Urothelium cell line (cell line): ENCODE data around the gene SPIRE2.
A peak's percentile ranks its signal among the peaks of the same experiment; 100 is the strongest.
"Not testable (repeated sequence)": the region's sequence is repeated elsewhere in the genome, so short reads cannot be mapped to it uniquely, and the experiment has no call there.

ENCODE experiments used
- DNase-seq: peaks from one replicate; pipeline ENCODE4 v3.0.0; 2011; ENCODE audit warnings: low spot score, mixed read lengths
- FAIRE-seq: peaks from 2 replicates; lab custom pipeline; 2011; peaks lifted over from hg19 to GRCh38; lab: Jason Lieb, UNC

SPIRE2 gene

GRCh38 chr16:89828199-89828869 lies at the start of gene SPIRE2:
SPIRE2 (plus strand) TSS chr16:89828475; CDS start chr16:89828551, 76 bp downstream.
- DNase-seq (peak; percentile 85), FAIRE-seq (no peak)

DNA sequence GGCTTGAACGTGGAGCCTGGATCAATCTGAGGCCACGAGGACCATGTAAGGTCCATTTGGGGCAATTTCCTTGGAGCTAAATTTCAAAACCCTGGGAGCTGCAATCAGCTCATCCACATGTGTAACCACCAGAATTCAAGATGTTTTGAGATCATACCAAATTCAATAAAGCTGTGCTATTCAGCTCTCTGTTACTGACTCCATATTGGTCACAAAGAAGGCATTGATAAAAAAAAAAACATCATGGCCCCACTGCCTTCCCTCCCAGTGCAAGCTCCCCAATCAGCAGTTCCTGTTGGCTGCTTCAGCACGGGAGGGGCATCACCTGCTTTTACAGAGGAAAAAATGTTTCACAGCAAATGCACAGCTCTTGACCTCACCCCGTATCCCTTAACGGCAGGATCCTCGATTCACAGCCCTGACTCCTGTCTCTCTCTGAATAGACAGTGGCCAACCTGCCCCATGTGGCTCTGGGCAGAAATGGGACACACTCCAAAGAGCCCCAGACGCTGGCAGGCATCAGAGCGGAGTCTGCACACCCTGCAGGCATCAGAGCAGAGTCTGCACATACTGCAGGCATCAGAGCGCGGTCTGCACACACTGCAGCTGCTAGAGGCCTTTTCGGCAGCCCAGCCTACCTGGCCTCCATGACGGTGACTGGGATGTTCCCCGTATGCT lies 48.9 kb upstream of the SPIRE2 start:
- DNase-seq, result no peak

GRCh38 chr16:89779909-89780305 lies 48.4 kb upstream of the SPIRE2 start:
- DNase-seq (no peak), FAIRE-seq (no peak)

More for the DNA sequence above, 48.9 kb upstream of the SPIRE2 start:
- no peak for FAIRE-seq

DNA sequence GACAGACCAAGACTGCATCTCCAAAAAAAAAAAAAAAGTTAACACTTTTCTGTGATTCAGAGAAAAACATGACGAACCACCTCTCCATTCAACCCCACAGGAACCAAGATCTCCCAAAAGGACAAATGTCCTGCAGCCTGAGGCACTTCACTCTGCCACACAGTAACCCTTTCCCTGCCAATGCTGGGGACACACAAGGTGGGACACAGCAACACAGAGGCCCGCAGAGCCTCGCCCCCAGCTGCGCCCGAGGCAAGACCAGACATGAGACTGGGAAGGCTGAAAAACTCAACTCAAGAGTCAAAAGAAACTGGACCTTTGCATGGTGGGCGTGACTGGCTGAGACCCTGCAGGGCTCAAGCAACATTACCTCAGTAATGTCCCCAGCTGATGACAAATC lies 45.8 kb upstream of the SPIRE2 start:
- FAIRE-seq, result no peak

DNA sequence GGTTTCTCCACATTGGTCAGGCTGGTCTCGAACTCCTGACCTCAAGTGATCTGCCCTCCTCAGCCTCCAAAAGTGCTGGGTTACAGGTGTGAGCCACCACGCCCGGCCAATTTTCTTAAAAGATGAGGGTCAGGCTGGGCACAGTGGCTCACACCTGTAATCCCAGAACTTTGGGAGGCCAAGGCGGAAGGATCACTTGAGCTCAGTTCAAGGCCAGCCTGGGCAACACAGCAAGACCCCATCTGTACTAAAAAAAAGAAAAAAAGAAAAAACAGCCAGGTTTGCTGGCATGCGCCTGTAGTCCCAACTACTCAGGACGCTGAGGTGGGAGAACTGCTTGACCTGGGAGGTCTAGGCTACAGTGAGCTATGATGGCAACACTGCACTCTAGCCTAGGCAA lies 44.3 kb upstream of the SPIRE2 start:
- not testable (repeated sequence) for FAIRE-seq, DNase-seq

More for the DNA sequence above, 45.8 kb upstream of the SPIRE2 start:
- DNase-seq, result no peak

GRCh38 chr16:89784406-89784805 lies 43.9 kb upstream of the SPIRE2 start:
- DNase-seq, result no peak
- no peak for FAIRE-seq

DNA sequence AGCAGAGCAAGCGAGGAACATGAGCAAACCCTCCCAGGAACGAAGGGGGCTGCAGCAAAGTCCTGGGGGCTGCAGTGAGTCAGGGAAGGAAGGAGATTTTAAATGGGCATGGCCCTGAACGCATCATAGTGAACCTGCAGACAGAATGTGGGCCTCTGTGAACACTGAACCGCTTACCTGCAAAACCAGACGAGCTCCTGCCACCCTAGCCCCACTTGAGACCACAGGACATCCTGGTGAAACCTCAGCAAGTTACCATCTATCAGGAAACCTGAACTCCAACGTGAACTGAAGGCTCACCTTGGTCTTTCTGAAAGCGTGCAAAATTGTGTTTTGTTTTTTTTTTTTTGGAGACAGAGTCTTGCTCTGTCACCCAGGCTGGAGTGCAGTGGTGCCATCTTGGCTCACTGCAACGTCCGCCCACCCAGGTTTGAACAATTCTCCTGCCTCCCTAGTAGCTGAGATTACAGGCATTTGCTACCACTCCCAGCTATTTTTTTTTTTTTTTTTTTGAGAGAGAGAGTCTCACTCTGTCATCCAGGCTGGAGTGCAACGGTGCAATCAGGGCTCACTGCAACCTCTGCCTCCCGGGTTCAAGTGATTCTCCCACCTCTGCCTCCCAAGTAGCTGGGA lies 42.6 kb upstream of the SPIRE2 start:
- no peak for FAIRE-seq
- no peak for DNase-seq

DNA sequence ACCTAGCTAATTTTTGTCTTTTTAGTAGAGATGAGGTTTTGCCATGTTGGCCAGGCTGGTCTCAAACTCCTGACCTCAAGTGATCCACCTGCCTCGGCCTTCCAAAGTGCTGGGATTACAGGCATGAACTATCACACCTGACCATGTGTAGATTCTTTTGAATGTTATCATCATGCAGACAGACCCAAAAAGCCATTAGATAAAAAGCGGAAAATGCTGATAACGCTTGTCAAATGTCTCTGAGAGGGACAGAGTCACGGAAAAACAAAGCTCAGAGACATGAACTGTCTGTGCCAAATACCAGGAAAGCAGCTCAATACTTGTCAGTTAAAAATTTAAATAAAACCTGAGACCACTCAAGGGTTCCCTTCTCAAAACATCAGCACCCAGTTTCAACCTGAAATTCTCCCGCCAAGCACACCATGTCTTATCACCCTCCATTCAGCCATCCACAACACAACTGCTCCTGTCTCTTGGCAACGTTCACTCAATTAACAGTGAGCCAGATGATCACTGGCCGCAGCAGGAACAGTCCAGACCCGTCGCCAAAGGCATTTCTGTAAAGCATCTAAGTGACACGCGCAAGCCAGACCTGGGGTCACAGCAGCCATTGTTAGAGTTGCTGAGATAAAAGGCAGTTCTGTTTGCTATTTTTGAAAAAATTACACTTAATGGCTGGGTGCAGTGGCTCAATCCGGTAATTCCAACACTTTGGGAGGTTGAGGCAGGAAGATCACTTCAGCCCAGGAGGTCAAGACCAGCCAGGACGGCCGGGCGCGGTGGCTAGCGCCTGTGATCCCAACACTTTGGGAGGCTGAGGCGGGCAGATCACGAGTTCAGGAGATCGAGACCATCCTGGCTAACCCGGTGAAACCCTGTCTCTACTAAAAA lies 41.6 kb upstream of the SPIRE2 start:
- no peak for FAIRE-seq

DNA sequence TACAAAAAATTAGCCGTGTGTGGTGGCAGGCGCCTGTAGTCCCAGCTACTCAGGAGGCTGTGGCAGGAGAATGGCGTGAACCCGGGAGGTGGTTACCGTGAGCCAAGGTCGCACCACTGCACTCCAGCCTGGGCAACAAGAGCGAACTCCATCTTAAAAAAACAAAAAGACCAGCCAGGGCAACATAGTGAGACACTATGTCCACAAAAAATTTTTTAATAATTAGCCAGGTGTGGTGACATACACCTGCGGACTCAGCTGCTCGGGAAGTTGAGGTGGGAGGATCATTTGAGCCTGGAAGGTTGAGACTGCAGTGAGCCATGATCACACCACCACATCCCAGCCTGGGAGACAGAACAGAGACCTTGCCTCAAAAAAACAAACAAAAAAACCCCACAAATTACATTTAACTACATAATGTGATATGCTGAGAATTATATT lies 40.9 kb upstream of the SPIRE2 start:
- FAIRE-seq (no peak), DNase-seq (no peak)

More for the DNA sequence above, 41.6 kb upstream of the SPIRE2 start:
- DNase-seq, result no peak

DNA sequence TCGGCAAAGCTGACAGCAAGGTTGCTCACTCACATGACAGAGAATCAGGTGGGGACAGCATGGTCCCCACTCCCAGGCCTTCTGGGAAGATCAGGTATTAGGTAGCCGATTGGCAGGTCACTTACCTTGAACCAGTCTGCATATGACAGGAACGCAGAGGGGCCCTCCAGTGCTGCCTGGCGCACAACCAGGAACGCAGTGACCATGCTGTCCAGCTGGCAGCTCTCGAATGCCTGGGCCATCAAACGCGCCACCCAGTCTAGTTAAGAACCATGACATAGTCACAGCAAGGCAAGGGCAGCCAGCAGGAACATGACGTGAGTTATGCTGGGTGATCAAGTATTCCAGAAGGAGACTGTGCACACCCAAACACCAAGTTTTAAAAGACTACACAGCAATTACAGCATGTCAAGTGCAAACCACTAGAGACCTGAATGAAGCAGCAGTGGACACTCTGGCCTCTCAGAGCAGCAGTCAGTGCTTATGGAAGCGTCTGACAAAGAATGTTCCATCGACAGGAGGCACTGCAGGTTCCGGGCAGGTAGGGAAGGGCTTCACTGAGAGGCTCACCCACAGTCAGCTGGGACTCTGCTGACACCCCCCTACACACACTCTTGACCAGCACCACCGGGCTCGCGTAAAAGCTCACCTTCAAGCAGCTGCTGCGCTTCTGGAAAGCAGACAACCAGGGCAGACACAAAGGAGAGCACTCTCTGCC lies 36.8 kb upstream of the SPIRE2 start:
- no peak for FAIRE-seq
- no peak for DNase-seq

DNA sequence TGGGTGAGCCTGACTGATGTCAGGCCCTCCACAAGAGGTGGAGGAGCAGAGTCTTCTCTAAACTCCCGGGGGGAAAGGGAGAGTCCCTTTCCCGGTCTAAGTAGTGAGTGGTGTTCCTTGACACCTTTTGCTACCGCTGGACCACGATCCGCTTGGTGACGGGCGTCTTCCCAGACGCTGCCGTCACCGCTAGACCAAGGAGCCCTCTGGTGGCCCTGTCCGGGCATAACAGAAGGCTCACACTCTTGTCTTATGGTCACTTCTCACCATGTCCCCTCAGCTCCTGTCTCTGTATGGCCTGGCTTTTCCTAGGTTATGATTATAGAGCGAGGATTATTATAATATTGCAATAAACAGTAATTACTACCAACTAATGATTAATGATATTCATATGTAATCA lies 35.2 kb upstream of the SPIRE2 start:
- not testable (repeated sequence) for DNase-seq, FAIRE-seq

GRCh38 chr16:89793955-89794354 lies 34.3 kb upstream of the SPIRE2 start:
- DNase-seq (no peak), FAIRE-seq (no peak)

DNA sequence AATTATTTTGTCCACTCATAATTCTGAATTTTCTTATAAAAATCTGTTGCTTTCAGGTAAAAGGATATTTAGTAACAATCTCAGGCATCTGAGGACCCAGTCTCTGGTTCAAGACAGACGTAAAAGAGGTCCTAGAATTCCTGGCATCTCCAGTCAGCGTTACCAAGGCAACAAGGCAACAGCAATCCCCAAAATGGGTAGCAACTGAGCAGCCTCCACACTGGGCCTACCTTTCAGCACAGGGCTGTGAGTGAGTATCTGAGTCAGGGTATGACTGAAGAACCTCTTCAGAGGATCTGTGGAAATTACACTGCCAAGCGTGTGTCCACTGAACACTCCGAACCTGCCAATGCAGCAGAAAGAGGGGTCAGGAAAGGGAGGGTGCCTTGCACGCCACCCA lies 32.6 kb upstream of the SPIRE2 start:
- FAIRE-seq (no peak), DNase-seq (no peak)

DNA sequence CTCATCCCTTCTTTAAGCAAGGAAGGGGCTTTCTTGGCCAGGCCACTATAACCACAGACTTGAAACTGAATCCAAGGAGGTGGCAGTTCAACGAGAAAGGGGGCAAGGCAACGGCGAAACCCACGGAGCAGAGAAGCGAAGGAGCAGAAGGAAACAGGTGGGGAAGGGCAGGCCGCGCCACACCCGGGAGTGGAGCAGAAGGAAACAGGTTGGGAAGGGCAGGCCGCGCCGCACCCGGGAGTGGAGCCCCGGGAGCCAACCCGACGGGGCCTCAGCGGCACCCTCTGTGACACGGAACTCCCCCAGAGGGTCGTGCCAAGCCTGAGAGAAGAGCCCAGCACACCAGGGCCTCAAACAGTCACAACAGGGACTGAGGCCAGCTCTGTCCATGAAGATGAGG lies 32.2 kb upstream of the SPIRE2 start:
- no peak for FAIRE-seq
- no peak for DNase-seq

DNA sequence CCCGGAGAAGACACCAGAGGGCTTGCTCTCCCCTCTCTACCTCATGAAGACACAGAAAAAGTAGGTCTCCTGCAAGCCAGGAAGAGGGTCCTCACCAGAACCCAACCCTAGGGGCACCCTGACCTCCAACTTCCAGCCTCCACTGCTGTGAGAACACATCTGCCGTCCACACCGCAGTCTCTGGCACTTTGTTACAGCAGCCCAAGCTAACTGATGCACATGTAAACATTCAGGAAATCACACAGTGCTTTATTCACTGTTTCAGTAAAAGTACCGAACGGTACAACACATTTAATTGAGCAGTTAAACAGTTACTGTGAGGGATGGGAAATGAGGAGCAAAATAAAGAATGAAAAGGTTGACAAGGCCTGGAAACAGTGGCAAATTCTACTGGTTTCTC lies 30.1 kb upstream of the SPIRE2 start:
- FAIRE-seq (no peak), DNase-seq (no peak)

GRCh38 chr16:89798832-89799370 lies 29.4 kb upstream of the SPIRE2 start:
- FAIRE-seq (no peak), DNase-seq (no peak)

- FAIRE-seq (no peak), DNase-seq (no peak)
Measured at GRCh38 chr16:89801800-89802199, 26.5 kb upstream of the SPIRE2 start.

DNA sequence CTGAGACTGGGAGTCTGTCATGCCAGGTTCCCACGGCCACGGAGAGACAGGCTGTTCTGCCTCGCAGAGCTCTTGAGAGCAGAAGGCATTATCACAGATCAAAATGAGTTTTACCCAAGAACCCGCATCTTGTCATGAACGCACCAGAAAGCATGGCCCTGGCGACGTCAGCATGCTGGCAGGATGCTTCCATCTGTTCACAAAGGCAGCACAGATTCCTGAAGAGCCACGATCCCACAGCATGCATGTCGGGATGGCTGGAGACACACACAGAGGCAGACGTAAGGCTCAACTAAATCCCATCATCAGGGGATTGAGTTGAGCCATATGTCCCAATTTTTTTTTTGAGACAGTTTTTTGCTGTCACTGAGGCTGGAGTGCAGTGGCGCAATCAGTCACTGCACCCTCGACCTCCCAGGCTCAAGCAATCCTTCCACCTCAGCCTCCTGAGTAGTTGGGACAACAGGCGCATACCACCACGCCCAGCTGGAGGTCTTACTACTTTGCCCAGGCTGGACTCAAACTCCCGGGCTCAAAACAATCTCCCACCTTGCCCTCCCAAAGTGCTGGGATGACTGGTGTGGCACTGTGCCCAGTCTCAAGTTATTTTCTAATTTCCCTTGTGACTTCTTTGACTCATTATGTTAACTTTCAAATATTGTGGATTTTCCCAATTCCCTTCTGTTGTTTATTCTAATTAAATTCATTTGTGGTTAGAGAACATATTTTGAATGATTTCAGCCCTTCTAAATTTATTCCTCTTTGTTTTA lies 23.0 kb upstream of the SPIRE2 start:
- no peak for FAIRE-seq

DNA sequence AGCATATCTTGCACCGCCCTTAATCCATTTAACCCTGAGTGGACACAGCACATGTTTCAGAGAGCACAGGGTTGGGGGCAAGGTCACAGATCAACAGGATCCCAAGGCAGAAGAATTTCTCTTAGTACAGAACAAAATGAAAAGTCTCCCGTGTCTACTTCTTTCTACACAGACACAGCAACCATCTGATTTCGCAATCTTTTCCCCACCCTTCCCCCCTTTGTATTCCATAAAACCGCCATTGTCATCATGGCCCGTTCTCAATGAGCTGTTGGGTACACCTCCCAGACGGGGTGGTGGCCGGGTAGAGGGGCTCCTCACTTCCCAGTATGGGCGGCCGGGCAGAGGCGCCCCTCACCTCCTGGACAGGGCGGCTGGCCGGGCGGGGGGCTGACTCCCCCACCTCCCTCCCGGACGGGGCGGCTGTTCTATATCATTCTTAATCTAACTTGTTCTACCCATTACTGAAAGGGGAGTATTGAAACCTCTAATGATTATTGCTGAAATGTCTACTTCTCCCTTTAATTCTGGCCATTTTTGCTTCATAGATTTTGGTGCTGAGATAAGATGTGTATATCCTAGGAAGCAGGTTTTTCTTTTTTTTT lies 21.6 kb upstream of the SPIRE2 start:
- not testable (repeated sequence) for DNase-seq, FAIRE-seq

More for the DNA sequence above, 23.0 kb upstream of the SPIRE2 start:
- DNase-seq, result no peak
